LHCN-M2 (cell line): ENCODE results near the gene CCL5. TPM values are rescaled to one million over a fixed set of nuclear protein-coding genes. Genes with fewer than 3 reads are reported as not detected.

Experiments used
- DNase-seq: peaks from one replicate; pipeline ENCODE4 v3.0.0-alpha.2; 2012; ENCODE audit warnings: low read depth
- polyA plus RNA-seq: library from polyadenylated mRNA; unstranded; fragments of >200 nt; gene quantifications from one replicate; pipeline ENCODE4 v1.2.1, GENCODE V29; 2012; ENCODE audit warnings: missing spikeins
- total RNA-seq: library from RNA; depleted of rRNA; stranded (reverse); fragments of >200 nt; gene quantifications from 2 replicates; pipeline ENCODE4 v1.2.3, GENCODE V29; 2014; rRNA removed

CCL5 gene
- 1.1 and 1.9 TPM in 2 replicates for total RNA-seq
- polyA plus RNA-seq = 0.23 TPM

DNA sequence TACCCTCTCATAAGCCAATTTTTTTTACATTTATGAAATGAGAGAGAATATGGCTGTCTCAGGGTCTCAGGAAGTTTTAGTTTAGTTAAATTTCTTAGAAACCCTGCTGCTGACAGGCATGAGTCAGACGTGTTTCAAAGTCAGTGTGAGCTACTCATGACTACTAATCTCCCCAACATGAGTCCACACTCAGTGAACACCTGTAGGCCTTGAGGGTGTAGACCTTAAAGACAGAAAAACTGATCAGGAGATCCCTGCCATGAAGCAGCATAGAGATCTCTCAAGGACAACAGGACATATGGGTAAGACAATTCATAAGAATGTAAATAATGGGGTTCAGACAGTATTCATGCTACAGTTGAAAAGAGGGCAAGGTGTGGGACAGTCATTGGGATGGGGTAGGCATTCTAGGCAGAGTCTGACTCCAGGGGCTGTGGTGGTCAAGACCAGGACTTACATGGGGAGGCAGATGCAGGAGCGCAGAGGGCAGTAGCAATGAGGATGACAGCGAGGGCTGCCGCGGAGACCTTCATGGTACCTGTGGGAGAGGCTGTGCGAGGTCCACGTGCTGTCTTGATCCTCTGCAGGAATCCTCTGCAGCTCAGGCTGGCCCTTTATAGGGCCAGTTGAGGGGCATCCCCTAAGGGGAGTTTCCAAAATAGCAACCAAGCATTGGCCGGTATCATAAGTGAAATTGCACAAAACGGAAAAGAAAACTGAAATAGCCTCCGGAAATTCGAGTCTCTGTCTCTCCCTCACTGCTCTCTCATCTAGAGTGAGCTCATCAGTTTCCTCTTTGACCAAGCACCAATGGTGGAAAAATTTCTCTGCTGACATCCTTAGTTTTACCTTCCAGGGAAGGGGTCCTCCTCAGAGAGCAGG is at the start of gene CCL5:
TSS of gene CCL5 (minus strand) at position 588 of the 882 bp plus-strand sequence.
- DNase-seq = no peak

DNA sequence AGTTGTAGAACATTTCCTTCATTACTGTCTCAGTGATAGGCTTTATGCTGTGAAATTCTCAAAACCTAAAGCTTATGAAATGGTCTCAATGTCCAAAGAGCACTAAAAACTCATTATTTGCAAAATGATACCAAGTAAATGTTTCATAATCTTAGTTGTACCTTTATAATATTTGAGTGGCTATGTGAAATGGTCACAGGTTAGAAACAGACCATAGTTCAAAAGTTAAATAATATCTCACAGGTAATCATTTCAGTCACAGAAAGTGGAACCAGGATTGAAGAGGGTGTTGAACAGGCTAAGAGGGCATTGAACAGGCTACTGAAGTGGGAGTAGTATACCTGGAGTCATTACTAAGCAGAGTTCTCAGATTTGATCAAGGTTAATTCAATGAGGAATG is 47.6 kb upstream of the CCL5 start:
- no peak for DNase-seq

DNA sequence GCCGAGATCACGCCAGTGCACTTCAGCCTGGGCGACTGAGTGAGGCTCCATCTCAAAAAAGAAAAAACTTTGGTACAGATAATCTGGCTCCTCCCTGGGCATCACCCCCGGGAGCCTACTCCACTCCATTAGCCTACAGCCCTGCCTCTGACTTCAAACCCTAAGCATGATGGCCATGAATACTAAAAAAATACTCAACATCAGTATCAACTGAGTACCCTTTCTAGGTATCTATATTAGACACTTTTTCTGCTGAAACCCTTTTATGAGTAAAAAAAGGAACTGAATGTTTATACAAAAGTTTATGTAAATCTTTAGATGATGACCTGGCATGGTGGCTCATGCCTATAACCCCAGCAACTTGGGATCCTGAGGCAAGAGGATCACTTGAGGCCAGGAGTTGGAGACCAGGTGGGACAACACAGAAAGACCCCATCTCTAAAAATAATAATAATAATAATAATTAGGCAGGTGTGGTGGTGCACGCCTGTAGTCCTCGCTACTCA is 43.5 kb upstream of the CCL5 start:
- no peak for DNase-seq

DNA sequence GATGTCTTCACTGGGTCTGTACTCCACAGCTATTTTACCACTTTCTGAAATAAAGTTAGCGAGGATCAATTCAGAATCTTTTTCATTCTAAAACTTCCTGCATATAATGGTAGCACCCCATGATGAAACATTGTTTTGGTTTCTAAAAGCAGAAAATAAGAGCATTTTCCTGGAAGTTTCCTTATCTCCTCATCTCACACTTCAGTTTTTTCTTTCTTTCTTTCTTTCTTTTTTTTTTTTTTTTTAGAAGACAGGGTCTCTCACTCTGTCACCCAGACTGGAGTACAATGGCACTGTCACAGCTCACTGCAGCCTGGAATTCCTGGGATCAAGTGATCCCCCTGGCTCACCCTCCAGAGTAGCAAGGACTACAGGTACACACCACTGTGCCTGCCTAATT is 40.1 kb upstream of the CCL5 start:
- DNase-seq = no peak

DNA sequence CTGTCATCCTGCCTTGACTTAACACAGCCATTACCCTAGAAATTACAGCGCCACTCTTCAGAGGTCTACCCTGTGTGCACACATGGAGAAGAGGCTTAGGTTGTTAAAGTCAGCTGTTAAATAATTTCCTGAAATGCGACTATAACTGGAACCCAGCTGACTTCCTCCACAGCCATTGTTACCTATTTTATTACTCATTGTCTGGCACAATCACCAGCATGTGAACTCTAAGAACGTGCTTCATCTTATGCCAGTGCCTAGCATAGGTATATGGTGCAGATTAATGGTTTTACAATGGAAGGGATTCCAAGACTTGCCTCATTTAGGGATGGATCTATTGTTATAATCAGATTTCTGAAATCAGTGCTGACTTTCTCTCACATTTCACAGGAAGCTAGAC is 38.5 kb upstream of the CCL5 start:
- DNase-seq = no peak

DNA sequence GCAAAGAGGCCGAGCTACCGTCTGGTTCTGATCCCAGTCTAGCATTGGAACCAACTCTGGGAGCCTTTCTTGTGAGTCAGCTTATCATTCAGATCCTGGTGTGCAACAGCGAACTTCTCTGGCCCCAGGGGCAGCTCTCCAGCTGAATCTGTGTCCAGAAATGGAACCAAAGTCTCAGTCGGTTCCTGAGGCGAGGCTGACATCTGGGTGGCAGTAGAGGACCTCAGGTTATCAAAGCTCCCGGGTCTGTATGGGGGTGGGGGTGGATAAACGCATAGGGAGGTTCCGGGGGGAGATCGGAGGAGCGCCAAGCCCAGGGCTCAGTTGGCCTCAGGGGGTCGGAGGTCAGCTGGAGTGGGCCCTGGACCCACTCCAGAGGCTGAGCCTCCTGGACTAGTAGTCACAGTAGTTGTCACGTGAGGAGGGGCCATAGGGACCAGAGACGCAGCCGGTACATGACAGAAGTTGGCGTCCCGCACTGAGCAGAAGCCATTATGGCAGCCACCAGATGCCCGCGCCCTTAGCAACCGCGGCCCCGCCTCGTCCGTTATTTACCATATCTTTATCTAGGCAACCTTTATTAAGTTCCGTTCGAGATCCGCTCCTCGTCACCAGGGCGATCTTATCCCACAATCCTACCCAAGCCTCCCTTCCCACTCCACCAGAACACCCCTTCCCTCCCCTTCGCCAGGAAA is 37.5 kb upstream of the CCL5 start:
- no peak for DNase-seq

DNA sequence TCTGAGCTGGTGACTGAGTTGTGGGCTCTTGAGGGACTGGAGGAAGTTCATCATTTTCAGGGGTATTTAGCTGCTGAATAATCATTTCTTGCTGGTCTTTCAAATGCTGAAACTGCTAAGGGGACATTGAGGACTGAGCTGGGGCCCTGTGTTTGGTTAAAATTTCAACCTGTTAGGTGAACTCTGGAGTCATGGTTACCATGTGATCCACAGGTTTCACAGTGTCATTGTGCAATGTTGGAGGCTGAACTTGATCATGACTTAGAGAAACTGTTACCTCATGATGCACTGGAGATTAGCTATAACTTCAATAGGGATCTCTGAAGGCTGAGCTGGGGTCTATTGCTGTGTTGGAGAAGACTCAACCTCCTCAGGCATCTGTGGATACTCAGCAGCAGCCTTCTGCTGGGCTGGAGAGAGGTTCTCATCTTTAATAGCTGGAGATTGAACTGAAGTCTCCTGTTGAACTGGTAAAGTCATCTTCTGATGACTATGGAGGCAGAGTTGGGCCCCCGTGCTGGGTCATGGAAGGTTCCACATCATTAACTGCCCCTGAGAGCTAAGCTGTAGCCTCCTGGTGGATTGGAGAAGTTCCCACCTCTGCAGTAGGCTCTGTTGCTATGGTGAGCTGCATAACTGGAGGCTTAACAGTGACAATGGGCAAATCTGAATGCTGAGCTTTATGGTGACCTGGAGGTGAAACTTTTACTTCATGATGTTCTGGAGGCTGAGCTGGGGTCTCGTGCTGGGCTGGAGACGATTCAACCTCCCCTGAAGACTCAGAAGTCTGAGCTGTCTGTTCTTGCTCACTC is 35.2 kb upstream of the CCL5 start:
- no peak for DNase-seq

DNA sequence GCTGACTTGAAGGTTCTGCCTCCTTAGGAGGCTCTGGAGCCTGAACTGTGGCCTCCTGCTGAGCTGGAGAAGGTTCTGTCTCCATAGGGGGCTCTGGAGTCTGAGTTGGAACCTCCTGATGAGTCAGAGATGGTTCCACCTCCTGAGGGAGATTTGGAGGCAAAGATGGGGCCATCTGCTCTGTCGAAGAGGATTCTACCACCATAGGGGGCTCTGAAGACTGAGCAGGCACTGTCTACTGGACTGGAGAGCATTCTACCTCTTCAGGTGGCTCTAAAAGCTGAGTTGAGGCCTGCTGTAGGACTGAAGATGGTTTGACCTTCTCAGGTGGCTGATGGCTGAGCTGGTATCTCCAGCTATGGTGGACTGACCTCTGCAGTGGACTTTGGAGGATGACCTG is 34.2 kb upstream of the CCL5 start:
- DNase-seq = no peak

DNA sequence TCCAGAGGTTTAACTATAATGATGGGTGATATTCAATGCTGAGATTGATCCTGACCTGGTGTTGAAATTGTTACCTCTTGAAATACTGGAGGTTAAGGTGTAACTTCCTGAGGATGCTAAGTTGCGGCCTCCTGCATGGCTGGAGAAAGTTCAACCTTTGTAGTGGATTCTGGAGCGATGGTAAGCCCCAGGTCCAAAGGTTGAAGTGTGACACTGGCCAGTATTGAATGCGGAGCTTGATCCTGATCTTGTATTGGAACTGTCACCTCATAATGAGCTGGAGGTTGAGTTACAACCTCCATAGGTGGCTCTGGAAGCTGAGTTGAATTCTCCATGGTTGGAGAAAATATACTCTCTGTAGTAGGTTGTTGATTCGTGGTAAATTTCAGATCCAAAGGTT is 33.4 kb upstream of the CCL5 start:
- DNase-seq = no peak

DNA sequence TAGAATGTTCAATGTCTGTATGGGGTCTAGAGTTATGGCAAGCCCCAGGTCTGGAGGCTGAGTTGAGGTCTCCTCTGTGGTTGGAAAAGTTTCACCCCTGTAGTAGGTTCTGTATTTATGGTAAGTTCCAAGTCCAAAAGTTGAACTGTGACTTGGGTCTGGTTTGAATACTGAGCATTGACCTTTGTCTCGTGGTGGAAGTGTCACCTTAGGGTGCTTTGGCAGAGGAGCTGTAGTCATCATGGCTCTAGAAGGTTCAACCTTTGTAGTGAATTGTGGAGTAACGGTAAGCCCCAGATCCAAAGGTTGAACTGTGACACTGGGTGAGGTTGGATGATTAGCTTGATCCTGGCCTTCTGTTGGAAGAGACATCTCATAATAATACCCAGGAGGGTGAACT is 32.8 kb upstream of the CCL5 start:
- no peak for DNase-seq

DNA sequence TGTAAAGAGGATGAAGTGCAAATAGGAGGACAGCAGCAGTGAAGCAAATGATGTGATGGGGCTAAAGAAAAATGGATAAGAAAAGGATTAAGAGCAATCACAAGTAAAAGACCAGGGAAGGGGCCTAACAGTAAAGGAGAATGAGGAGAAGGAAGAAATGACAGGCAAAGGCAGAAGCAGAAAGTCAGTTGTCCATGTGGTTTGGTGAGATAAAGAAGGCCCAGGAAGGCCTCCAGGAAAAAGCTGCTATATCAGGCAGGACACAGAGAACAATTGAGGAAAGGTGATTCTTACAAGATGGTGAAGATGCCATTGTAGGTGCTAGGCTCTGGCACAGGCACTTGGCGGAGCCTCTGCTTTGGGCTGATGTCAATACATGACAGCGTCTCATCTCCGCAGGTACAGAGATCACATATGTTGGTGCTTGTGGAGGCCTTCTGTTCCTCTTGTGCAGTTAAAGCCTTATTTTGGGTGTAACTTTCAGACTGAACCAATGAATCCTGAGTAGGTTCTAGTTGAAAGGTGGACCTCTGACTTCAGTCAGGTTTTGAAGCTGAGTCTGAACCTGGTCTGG is 32.3 kb upstream of the CCL5 start:
- no peak for DNase-seq

DNA sequence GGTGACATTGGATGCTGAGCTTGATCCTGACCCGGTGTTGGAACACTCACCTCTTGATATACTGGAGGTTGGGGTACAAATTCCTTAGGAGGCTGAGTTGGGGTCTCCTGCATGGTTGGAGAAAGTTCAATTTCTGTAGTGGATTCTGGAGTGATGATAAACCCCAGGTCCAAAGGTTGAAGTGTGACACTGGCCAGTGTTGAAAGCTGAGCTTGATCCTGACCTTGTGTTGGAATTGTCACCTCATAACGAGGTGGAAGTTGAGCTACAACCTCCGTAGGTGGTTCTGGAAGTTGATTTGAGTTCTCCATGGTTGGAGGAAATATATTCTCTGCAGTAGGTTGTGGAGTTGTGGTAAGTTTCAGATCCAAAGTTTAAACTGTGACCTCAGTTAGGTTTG is 29.2 kb upstream of the CCL5 start:
- DNase-seq = no peak

DNA sequence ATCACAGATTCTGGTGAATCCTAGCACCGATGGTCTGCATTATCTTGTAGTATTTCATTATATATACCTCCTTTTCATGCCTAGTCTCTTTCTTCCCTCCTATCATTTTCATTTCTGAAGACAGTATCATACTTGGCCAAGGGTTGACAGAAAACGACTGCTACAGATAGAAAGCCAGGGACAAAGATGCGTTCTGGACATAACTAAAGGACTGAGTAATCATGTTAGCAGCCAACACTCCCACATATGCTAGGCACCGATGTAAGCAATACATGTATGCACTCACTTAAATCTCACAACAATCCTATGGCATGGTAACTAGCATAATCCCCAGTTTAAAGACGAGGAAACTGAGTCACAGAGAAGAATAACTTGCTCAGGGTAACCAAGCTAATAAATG is 27.5 kb upstream of the CCL5 start:
- DNase-seq = no peak

DNA sequence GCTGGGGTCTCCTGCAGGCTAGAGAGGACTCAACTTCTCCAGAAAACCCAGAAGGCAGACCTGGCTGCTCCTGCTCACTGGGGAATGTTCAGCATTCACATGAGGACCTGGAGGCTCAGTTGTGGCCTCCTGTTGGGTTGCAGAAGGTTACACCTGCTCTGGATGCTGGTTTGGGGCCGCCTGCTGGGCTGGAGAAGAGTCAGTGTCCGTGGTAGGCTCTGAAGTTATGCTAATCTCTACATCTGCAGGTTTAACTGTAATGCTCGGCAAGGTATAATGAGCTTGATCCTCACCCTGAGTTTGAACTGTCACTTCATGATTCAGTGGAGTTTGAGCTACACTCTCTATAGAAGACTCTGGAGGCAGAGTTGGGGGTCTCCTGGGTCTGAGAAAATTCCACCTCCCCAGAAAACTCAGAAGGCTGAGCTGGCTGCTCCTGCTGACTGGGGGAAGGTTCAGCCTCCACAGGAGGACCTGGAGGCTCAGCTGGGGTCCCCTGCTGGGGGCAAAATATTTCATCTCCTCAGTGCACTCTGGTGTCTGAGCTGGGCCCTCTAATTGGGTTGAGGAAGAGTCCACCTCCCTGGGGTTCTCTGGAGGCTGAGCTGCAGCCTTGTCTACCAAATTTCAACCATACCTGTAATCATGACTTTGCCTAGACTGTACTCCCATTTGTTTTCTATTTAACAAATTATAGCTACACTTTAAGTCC is 26.9 kb upstream of the CCL5 start:
- no peak for DNase-seq

DNA sequence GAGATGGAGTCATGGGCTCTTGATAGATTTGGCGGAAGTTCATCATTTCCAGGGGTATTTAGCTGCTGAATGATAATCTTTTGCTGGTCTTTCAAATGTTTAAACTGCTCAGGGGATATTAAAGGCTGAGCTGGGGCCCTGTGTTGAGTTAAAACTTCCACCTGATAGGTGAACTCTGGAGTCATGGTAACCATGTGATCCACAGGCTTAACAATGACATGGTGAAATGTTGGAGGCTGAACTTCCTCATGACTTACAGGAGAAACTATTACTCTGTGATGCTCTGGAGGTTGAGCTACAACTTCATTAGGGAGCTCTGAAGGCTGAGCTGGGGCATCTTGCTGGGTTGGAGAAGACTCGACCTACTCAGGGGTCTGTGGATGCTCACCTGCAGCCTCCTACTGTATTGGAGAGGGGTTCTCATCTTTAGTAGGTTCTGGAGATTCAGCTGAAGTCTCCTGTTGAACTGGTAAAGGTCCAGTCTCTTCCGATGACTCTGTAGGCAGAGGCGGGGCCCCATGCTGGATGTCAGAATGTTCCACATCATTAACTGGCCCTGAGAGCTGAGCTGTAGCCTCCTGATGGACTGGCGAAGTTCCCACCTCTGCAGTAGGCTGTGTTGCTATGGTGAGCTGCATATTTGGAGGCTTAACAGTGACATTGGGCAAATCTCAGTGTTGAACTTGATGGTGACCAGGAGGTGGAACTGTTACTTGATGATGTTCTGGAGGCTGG is 26.2 kb upstream of the CCL5 start:
- DNase-seq = no peak

DNA sequence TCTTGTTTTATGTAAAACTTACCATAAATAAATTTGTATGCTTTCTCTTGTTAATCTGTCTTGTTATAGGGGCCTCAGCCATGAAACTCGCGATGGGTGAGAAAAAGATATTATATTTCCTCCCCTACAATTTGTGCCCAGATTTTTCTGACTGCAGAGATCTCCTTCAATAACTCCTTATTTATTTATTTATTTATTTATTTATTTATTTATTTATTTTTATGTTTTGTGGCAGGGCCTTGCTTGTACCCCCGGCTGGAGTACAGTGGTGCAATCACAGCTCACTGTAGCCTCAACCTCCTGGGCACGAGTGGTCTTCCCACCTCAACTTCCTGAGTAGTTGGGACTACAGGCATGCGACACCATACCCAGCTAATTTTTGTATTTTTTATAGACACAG is 23.3 kb upstream of the CCL5 start:
- DNase-seq = no peak

DNA sequence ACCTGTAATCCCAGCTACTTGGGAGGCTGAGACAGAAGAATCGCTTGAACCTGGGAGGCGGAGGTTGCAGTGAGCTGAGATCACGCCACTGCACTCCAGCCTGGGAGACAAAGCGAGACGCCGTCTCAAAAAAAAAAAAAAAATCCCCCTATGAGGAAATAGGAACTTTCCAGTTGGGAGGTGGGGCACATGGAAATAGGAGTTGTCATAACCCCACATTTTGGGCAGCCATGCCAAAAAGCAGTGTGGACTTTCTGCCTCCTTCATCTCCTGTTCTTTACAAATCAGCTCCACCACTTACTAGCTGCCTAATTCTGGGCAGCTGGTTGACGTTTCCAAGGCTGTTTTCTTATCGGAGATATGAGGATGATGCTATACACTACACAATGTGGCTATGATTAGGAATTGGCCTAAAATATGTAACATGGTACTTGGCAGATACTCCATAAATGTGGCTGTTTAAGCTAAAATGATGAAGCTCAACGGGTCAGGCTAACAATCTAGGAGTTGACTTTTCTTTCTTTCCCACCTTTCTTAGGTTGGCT is 21.5 kb upstream of the CCL5 start:
- DNase-seq = no peak

DNA sequence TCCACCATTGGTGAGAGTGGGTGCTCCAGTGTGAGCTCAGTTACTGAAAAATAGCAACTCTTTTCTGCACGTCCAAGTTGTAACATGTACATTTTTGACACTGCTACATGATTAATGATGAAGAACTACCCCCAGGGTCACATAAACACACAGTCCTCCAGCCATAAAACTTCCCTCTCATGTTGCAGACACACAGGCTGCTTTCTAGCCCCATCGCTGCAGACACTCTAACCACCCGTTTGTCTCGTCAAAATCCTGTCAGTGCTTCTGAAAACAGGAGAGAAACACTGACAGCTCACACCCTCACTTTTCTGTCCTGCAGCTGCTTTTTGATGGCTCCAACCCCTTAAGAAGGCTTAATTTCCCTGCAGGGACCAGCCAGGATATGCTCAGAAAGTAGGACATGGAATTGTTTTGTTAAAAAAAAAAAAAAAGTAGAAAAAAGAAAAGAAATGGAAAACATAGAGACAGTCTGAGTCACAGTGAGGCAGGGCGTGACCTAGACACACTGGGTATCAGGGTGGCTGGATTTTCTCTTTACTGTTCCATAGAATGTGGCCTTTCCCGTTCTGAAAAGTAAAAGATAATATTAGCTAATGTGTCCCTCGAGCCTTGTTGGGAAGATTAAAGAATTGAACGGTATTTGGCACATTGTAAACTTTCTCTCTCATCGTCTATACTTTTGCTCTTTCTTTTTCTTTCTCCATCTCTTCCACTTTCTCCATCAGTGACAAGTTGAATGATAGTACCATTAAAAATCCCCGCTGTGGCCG is 20.7 kb upstream of the CCL5 start:
- peak; percentile 34 for DNase-seq

DNA sequence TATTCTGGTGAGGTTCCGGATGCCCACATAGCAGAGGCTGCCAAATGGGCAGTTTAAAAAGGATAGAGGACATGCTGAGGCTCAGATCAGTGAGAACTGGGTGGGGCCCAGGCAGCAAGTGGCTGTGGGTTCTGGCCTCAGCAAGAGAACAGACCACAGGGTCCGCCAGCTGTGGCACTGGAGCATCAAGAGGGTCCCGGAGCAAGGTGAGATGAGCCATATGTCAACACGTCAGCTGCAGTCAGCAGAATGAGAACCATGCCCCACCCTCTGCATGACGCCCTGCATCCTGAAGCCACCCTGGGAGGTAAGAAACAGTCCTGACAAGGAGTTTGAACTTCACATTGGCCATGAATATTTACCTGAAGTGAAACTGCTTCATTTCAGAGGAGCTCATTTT is 20.1 kb upstream of the CCL5 start:
- DNase-seq = no peak
